Putamen (tissue), 1 donor: ENCODE data around the gene WIPF3.
A peak's percentile ranks its signal among the peaks of the same experiment; 100 is the strongest.

Experiments
- DNase-seq: peaks from one replicate; pipeline ENCODE4 v3.0.0-alpha.2; 2016; ENCODE audit warnings: low spot score

Gene WIPF3

DNA sequence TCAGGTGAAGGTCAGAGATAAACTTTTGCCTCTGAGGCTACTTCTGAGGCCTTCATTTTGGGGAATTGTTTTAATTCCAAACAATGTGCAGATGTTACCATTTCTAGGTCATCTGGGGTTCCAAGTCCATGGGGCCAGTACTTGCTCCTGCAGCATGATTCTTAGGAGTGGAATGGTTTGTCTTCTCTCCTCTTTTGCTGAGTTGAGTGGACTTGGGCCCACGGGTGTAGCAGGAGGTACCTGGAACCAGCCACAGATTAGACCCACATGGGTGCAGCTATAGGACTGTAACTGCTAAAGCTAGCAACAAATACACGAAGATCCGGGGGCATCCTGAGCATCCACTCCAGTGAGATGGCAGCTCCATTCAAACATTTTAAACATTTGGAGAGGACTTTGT lies 41.6 kb downstream of the WIPF3 start:
- no peak for DNase-seq

GRCh38 chr7:29848941-29849340 lies 42.6 kb downstream of the WIPF3 start:
- DNase-seq = no peak

DNA sequence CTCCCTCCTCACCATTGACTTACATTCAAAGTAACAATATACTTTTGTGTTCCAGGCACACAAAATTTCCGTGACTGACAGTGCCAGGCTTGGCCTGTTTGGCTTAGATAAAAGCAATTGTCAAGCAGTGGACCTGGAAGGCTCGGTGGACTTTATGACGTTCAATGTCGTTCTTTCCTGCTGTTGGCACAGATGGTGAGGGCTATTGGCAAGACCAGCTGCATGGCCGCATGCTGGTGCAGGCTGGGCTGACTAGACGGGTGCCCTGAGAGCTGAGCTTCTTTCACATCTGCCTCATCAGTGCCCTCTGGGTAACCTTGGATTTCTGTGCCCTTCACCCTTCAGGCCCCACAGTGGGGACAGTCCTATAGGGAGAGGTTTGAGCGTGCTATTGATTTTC lies 45.2 kb downstream of the WIPF3 start:
- DNase-seq = no peak

- no peak for DNase-seq
Observed at GRCh38 chr7:29852457-29852856, 46.1 kb downstream of the WIPF3 start.

DNA sequence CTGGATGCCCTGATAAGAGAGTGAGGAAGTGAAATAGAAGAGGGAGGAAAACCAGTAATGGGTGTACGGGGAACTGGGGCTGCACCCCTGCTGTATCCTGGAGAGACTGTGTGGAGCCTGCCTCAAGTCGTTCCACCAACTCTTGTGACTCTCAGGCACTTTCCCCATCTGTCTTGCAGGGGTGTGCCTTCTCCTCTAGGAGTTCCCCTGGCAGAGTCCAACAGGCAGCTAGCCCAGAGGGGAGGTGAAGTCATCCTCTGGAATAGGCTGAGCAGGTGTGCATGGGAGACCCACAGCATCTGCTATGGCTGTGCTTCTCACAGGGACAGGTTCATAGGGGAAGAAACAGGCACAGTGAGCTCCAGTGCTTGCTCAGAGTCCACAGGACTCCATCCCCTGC lies 46.8 kb downstream of the WIPF3 start:
- no peak for DNase-seq

DNA sequence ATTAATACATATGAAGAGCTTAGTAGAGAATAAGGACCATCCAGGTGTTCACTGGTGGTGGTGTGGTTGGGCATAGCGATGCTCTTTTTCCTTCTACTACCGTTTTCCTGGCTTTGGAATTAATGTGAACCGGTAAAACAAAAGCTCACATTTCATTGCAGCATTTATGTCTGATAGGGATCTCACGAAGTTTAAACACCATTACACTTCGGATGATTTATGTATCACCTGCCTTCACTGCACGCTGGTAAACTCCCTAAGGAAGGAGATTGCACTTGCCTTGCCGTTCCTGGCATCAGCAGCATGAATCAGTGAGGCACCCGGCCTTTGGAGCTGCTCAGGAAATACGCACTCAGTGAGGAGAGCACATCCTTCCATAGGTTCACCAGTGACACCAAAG lies 47.5 kb downstream of the WIPF3 start:
- no peak for DNase-seq

DNA sequence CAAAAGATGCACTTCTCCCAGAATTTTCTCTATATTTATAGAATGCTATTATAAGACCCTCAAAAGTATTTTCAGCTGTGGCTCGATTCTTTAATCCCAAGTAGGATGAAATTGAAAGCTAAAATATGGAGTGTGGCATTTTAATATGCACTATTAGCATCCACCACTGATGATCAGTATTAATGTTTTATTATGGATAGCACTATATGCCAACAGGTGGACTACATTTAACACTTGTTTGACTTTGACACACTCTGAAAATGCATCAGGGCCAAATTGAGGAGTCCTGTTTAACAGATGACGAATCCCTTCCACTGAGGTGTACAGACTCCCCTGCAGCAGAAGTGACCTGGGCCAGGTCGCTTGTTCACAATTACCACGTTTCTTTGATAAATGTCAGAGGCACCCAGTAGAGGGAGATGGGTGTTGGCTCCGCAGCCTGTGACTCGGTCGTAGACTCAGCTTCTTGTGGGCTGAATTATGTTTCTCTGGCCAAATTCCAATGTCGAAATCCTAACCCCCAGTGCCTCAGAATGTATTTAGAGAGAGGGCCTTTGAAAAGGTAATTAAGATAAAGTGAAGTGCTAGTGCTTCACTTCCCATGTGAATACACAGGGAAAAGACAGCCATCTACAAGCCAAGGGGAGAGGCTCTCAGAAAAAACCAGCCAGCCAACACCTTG lies 48.1 kb downstream of the WIPF3 start:
- DNase-seq = no peak

DNA sequence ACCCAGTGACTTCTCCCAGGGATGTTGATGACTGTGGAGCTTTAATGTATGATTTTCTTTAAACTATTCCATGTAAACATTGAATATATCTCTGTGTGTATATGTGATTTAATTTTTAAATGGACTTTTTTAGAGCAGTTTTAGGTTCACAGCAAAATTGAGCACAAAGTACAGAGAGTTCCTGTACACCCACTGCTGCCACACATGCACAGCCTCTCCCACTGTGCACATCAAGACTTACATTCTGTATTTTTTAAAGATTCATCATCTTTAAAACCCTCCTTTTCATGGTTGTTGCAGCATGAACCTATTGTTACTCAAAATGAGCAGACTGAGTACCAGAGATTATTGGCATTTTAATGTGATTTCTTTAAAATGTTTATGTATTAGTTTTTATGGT lies 51.3 kb downstream of the WIPF3 start:
- peak; percentile 46 for DNase-seq

DNA sequence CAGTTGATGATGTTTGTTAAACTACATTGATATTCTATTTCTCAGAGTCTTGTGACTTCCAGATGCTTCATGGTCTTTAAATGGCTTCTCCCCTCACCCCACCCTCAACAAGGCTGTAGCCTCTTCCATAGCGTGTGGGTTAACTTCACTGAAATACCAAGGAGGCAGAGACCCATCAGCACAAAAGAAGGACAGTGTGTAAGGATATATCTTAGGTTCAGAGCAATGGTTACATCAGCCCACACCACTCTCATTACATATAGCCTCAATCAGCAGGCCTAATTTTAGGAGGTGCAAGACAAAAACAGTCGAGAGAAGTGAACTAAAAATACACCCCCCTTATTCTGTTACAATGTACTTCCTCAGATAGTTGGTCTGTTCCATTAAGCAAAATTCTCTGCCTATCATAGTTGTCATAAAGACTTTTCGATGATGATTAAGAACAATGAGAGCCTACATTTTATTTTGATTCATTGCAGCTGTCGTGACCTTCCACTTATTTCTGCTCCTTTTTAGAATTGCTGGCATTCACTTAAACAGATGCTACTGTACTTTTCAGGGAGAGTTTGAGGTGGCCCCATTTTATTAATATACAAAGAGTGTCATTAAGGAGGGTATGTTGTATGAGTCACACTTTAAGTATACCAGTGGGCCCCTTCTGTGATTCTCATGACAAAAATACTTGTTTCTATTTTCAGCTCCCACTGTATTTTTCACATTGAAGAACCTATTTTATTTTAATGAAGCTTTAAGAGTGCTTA lies 52.1 kb downstream of the WIPF3 start:
- DNase-seq = peak; percentile 60

DNA sequence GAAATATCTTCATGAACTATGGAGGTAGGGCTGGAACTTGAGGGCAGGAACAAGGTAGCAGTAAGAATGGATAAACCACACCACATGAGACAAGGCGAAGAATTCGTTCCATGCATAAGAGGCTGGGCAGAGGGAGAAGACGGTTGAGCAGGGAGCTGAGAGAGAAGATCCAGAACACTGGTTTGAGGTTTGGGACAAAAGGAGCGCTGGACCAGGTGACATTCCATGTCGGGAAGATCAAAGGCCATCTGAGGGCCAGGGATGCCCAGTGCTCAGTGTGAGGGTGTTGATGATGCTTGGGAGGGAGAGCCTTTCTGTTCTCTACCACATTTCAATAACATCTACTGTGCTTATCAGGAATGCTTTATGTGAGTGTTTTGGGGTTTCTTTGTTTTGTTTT lies 52.8 kb downstream of the WIPF3 start:
- DNase-seq = no peak

DNA sequence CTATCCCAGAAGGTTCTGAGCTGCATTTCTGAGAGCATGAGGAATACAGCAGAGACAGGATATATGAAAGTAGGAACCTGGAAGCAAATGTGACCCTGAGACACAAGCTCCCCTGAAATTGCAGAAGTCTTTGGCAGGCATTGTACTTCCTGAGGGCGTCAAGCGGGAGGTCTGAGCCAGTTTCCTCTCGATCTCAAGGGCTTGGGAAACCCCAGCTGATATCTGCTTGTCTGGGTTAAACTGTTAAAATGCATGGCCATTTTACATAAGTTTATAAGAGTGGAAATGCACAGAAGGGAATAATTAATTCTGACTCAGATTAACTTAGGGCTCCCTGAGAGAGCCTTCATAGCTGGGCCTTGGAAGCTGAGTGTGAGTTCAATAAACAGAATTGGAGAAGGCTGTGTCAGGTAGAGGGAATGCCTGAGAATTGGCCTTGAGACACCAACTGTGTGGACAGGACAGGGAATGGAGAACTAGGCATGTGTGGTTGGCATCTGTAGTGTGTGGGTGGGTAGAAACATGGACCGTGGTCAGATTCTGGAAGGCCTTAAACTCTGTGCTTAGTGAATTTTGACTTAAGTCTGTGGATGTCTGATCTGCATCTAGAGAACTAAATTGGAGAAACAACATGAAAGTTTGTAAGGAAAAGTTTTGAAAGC lies 53.3 kb downstream of the WIPF3 start:
- DNase-seq = no peak

GRCh38 chr7:29860186-29860585 lies 53.9 kb downstream of the WIPF3 start:
- no peak for DNase-seq

DNA sequence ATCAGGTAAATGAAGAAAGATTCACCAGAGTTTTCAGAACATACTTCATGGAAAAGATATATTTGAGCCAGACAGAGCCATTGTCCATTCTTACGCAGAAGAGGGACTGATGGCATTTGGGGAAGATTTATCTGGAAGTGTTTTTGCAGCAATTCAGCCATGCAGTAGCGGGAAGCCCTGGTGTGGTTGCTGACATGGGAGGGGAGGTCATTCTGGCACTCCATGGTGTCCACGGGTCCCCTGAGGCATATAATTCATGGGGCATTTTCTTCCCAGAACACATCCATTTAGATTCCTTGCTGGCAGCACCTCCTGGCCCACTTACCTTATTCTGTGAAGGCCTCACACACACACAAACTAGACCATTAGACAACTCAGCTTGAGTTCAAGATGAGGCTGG lies 55.6 kb downstream of the WIPF3 start:
- no peak for DNase-seq

GRCh38 chr7:29864656-29865055 lies 58.3 kb downstream of the WIPF3 start:
- no peak for DNase-seq

GRCh38 chr7:29865526-29865925 lies 59.2 kb downstream of the WIPF3 start:
- DNase-seq = no peak

DNA sequence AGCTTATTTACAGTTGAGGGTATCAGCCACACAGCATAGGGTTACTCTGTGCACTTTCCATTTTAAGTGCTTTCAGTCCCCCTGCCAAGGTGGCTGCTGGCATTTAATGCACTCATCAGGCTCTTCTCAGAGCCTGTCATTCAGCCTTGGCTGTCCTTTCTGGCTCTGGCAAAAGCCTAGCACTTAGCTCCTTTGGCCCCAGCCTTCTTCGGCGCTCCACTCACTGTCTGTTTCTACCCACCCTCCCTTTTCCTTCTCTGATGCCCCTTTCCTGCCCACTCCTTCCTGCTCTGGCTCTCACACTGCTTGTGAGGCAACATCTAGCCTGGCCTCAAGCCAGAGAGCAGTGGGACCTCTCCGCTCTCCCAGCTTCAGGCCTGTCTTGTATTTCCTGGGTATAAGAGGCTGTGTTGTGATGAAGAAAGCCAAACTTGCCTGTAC lies 60.2 kb downstream of the WIPF3 start:
- peak; percentile 50 for DNase-seq

GRCh38 chr7:29871787-29872398 lies 65.6 kb downstream of the WIPF3 start:
- DNase-seq = no peak

DNA sequence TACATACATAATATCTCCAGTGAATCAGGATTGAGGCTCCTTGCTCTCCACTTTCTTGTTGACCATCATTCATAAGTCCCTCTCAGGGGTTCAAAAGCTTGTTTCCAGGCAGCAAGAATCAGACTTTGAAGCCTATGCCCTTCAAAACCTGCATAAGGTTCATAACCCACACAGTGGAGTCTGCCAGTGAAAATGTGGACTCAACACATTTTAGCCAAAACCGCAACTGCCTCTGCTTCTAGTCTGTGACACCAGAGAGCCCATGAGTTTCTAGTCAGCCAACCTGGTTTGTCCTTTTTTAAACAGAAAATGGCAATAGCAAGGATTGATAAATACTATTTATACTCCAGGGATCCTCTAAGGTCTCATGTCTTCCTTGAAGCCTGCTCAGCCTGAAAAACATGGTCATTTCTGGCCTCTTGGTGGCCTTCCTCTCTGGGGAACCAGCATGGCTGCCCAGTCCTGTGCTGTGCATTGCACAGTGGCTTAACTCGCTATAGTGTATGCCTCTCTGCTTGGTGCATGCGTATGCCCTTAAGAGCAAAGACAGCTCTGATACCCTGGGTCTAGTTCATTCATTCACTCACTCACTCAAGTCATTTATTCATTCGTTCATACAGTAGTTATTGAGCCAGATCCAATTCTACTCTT lies 67.5 kb downstream of the WIPF3 start:
- no peak for DNase-seq

DNA sequence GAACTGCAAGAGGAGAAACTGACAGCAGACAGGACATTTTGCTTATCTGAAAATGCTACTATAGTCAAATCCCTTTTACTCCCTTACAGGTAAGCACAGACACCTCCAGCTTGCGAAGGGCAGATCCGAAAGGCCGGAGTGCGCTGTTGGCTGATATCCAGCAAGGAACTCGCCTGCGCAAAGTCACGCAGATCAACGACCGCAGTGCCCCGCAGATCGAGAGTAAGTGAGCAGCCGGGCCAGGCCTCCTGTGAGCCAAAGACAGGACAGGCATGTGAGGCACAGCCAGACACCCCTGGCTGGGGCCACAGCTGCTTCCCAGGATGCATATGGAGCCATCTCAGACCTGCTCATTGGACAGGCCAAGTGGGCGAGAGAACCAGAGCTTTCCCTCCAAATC lies 69.4 kb downstream of the WIPF3 start:
- DNase-seq = no peak

DNA sequence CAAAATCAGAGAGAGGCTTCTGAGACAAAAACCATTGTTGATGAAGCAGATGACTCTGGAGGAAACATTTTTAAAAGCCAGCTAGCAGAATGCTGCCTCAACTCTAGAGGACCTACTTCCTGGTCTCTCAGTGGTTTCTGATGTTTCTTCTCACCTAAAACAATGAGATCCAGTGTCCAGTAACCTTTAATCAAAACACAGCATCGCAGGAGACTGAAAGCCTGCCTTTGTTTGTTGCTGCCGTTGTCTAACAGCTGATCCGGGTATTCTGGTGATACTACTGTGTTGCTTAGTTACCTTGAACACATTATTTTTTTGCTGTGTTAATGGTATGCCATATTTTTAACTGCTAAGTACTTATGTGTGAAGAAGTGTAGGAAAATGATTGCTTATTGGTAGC lies 70.9 kb downstream of the WIPF3 start:
- no peak for DNase-seq

- no peak for DNase-seq
Observed at GRCh38 chr7:29878081-29878688, 71.9 kb downstream of the WIPF3 start.

- DNase-seq = no peak
Observed at GRCh38 chr7:29879609-29880008, 73.3 kb downstream of the WIPF3 start.
